Stimulated activated CD4-positive, alpha-beta T cell treated with anti-CD3 and anti-CD28 coated beads, TNF-alpha, amount 100 ng/mL, for 48 hours (primary cell): ENCODE results near the gene WDFY4.

Experiments used
- DNase-seq, 3 donors: peaks; one replicate each; pipeline ENCODE4 v3.0.0-alpha.2; 2020; ENCODE audit warnings: low read depth in 3 of 3

The WDFY4 gene

GRCh38 chr10:48772059-48772458, 87.4 kb downstream of the WDFY4 start:
- no peak for DNase-seq

- DNase-seq, result no peak
Observed at GRCh38 chr10:48773580-48773979, 88.9 kb downstream of the WDFY4 start.

- DNase-seq, result no peak
Observed at GRCh38 chr10:48774416-48775205, 89.9 kb downstream of the WDFY4 start.

GRCh38 chr10:48775206-48775517, 90.5 kb downstream of the WDFY4 start:
- DNase-seq, result no peak

- DNase-seq, result no peak
Observed at GRCh38 chr10:48776005-48776522, 91.4 kb downstream of the WDFY4 start.

- DNase-seq, result no peak
Observed at GRCh38 chr10:48776528-48776927, 91.9 kb downstream of the WDFY4 start.

- DNase-seq, result no peak
Observed at GRCh38 chr10:48777110-48777509, 92.4 kb downstream of the WDFY4 start.

GRCh38 chr10:48778193-48778857, 93.7 kb downstream of the WDFY4 start:
- no peak for DNase-seq

GRCh38 chr10:48779077-48779476, 94.4 kb downstream of the WDFY4 start:
- no peak for DNase-seq

GRCh38 chr10:48779546-48780152, 95.0 kb downstream of the WDFY4 start:
- DNase-seq, result no peak

- no peak for DNase-seq
Observed at GRCh38 chr10:48780341-48780740, 95.7 kb downstream of the WDFY4 start.

GRCh38 chr10:48782386-48782785, 97.7 kb downstream of the WDFY4 start:
- DNase-seq, result no peak

- no peak for DNase-seq
Observed at GRCh38 chr10:48784031-48784430, 99.4 kb downstream of the WDFY4 start.

GRCh38 chr10:48785796-48786195, 101.1 kb downstream of the WDFY4 start:
- DNase-seq, result no peak

GRCh38 chr10:48786606-48787282, 102.1 kb downstream of the WDFY4 start:
- no peak for DNase-seq

- no peak for DNase-seq
Observed at GRCh38 chr10:48788554-48788953, 103.9 kb downstream of the WDFY4 start.

- no peak for DNase-seq
Observed at GRCh38 chr10:48789486-48790456, 105.1 kb downstream of the WDFY4 start.

- DNase-seq, result no peak
Observed at GRCh38 chr10:48790457-48791044, 105.9 kb downstream of the WDFY4 start.

- DNase-seq, result no peak
Observed at GRCh38 chr10:48791267-48791928, 106.7 kb downstream of the WDFY4 start.

GRCh38 chr10:48792121-48792520, 107.4 kb downstream of the WDFY4 start:
- DNase-seq, result no peak
